Gastroesophageal sphincter (tissue), 4 donors: Measurements from ENCODE around the gene RFLNA. TPM values are rescaled to one million over a fixed set of nuclear protein-coding genes. Genes with fewer than 3 reads are reported as not detected.

Source experiments
- ATAC-seq: fragments of 150-250 bp; one replicate; pipeline ENCODE4 v1.9.1; 2016; ENCODE audit warnings: mild to moderate bottlenecking, moderate library complexity
- H3K27ac ChIP-seq, 4 donors: fragments of 200-600 bp; sonication (generic) in 3 of 4; 1 replicate in 3 of 4; 2 replicates in 1 of 4; pipeline ENCODE4 v1.5.1; 2016 to 2019
- H3K27me3 ChIP-seq: fragments of 200-600 bp; sonication (generic); one replicate; pipeline ENCODE4 v1.5.1; 2019
- H3K36me3 ChIP-seq, 2 donors: fragments of 200-600 bp; sonication (generic); one replicate each; pipeline ENCODE4 v1.5.1; 2019; ENCODE audit warnings: control low read depth in 1 of 2
- H3K4me1 ChIP-seq, 3 donors: fragments of 200-600 bp; sonication (generic); 1 replicate in 2 of 3; 2 replicates in 1 of 3; pipeline ENCODE4 v1.5.1; 2016 to 2019; ENCODE audit warnings: control low read depth in 2 of 3
- H3K4me3 ChIP-seq, 2 donors: fragments of 200-600 bp; sonication (generic); one replicate each; pipeline ENCODE4 v1.5.1; 2019; ENCODE audit warnings: mild to moderate bottlenecking in 1 of 2, moderate library complexity in 1 of 2
- H3K9me3 ChIP-seq, 3 donors: fragments of 200-600 bp; sonication (generic); one replicate each; pipeline ENCODE4 v1.5.1; 2017 to 2019; ENCODE audit warnings: control low read depth in 2 of 3
- CTCF ChIP-seq, 4 experiments: fragments of 200-600 bp in 2 of 4; fragments of 450-650 bp in 2 of 4; sonication (generic) in 1 of 4; IDR thresholded peaks; one replicate each; pipeline ENCODE4 v1.5.1; 2017 to 2019; ENCODE audit warnings: antibody characterized with exemption in 4 of 4, mild to moderate bottlenecking in 2 of 4, moderate library complexity in 2 of 4
- EP300 ChIP-seq: sonication (generic); formaldehyde crosslinking; IDR thresholded peaks from one replicate; pipeline ENCODE4 v1.6.1; 2017; ENCODE audit warnings: antibody characterized with exemption, mild to moderate bottlenecking
- POLR2A ChIP-seq, 2 donors: fragments of 450-650 bp; IDR thresholded peaks; one replicate each; pipeline ENCODE4 v1.6.1; 2017; ENCODE audit warnings: antibody characterized with exemption in 2 of 2, mild to moderate bottlenecking in 2 of 2, moderate library complexity in 1 of 2
- POLR2AphosphoS5 ChIP-seq: sonication (generic); formaldehyde crosslinking; IDR thresholded peaks from one replicate; pipeline ENCODE4 v1.6.1; 2017; ENCODE audit warnings: antibody characterized with exemption
- WGBS, 2 donors: methylation state at CpG; one replicate each; pipeline ENCODE4 v1.1.5; 2018; ENCODE audit warnings: low coverage in 1 of 2; 5-methylcytosine and 5-hydroxymethylcytosine counted together
- total RNA-seq, 4 donors: library from RNA; depleted of rRNA; stranded (reverse); fragments of >200 nt; gene quantifications; one replicate each; pipeline ENCODE4 v1.1.0, GENCODE V29; 2016

RFLNA gene
- total RNA-seq, 4 donors from 2014 or later: 0.39 to 1.2 (median 0.54) TPM; not detected in 1

DNA sequence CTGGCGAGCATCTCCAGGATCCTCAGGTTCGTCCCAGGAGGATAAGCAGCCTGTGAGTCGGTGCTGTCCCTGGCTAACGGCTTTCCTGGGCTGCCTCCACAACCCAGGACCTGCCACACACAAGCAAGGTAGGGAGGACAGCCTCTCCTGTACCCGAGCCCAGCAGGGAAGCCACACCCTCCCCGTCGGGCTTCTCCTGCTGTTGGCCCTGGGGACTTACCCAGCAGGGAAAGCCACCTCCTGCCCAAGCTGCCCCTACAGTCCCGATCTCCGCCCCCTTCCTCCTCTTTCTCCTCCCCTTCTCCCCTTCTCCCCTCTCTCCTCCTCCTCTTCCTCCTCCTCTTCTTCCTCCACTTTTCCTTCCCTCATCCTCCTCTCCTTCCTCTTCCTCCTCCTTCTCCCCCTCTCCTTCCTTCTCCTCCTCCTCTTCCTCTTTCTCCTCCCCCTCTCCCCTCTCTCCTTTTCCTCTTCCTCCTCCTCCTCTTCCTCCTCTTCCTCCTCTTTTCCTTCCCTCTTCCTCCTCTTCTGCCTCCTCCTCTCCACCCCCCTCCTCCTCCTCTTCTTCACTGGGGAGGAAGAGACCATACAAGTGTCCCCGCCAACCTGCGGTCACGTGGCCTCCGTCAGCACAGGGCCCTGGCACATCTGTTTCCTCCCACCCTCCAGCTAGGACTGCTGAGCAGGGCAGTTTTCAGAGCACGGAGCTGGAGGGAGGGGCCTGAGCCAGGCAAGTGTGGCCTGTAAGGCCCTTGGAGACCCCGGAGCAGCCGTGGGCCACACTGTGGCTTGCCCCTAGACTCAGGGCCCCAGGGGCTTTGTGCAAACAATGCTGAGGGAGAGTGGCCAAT, 17.3 kb upstream of the RFLNA start:
- Histone ChIP-seq H3K4me1 (peaks cover 0 to 8% (median 0%) of the 10 kb centered on the region in 3 donors), H3K4me3 (no peak overlapping the region), H3K27me3 (peaks cover 33% of the 10 kb centered on the region), H3K9me3 (peaks cover 0 to 5% (median 0%) of the 10 kb centered on the region in 3 donors), H3K36me3 (no peaks in the 10 kb centered on the region), H3K27ac (no peak overlapping the region)
- WGBS, 2 donors: 50 to 57% methylated on average over 2 to 13 of the region's 16 CpGs
- TF ChIP-seq EP300 (no peak), POLR2A (IDR thresholded peaks at IDR 0.05) (no peak), POLR2AphosphoS5 (no peak), CTCF (IDR thresholded peaks at IDR 0.05) (no peak)
- no peak for ATAC-seq

GRCh38 chr12:124278389-124279101, 16.3 kb upstream of the RFLNA start:
- H3K9me3 ChIP-seq: peaks cover 0 to 5% (median 0%) of the 10 kb centered on the region in 3 donors
- no peak overlapping the region for H3K27ac ChIP-seq
- H3K4me1 ChIP-seq: peaks cover 0 to 8% (median 0%) of the 10 kb centered on the region in 3 donors
- peaks cover 33% of the 10 kb centered on the region for H3K27me3 ChIP-seq
- no peak overlapping the region for H3K4me3 ChIP-seq
- WGBS, 2 donors: 66 to 76% methylated on average over 3 to 6 of the region's 20 CpGs
- ATAC-seq: no peak
- H3K36me3 ChIP-seq: no peaks in the 10 kb centered on the region
- TF ChIP-seq POLR2A (IDR thresholded peaks at IDR 0.05) (no peak), EP300 (no peak), POLR2AphosphoS5 (no peak), CTCF (IDR thresholded peaks at IDR 0.05) (no peak)

DNA sequence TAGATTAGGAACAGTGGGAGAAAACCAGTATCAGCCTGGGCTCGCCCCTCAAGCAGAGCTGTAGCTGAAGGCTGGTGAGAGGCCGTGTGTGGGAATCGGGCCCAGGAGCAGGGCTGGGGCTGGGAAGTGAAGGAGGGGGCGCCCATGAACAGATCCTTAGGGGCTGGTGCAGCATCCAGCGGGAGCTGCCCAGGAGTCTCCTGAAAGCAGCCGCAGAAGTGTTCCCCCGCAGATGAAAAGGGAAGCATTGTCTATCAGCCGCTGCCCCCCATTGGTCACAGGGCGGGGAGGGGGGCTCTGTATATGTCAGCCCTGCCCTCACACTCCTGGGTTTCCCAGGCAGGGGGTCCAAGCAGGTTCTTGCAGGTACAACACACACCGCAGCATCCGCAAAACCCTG, 15.6 kb upstream of the RFLNA start:
- Histone ChIP-seq H3K27ac (no peak overlapping the region), H3K27me3 (peaks cover 33% of the 10 kb centered on the region), H3K4me3 (no peak overlapping the region), H3K4me1 (peaks cover 0 to 8% (median 0%) of the 10 kb centered on the region in 3 donors), H3K36me3 (no peaks in the 10 kb centered on the region), H3K9me3 (peaks cover 0 to 8% (median 0%) of the 10 kb centered on the region in 3 donors)
- WGBS, 2 donors: 60% methylated on average over 3 of the region's 11 CpGs; no CpG with 5 or more reads in 1 of the 2 donors
- no peak for ATAC-seq
- TF ChIP-seq CTCF (IDR thresholded peaks at IDR 0.05) (no peak), POLR2AphosphoS5 (no peak), EP300 (no peak), POLR2A (IDR thresholded peaks at IDR 0.05) (no peak)

DNA sequence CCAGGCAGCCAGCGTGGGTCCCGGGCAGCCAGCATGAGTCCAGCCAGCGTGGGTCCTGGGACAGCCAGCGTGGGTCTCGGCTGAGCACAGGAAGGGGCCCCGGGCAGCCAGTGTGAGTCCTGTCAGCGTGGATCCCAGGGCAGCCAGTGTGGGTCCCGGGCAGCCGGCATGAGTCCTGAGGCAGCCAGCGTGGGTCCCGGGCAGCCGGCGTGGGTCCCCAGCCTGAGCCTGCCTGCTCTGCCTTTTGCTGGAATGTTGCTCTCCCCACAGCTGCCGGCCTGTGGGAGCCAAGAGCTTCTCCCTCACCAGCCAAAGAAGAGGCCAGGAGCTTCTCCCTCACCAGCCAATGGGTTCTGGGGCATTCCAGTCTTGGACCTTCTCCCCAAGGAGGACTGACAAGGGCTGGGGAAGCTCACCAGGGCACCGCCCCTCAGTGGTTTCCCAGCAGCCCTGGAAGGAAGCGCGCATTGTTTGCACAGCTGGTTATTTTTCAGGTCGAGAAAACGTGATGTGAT, 15.0 kb upstream of the RFLNA start:
- 80% methylated on average over 3 of the region's 19 CpGs; no CpG with 5 or more reads in 1 of the 2 donors for WGBS, 2 donors
- peaks cover 0 to 14% (median 0%) of the 10 kb centered on the region in 3 donors for H3K9me3 ChIP-seq
- H3K27ac ChIP-seq: no peak overlapping the region
- TF ChIP-seq CTCF (IDR thresholded peaks at IDR 0.05): no peak
- no peak for TF ChIP-seq EP300
- TF ChIP-seq POLR2A (IDR thresholded peaks at IDR 0.05): no peak
- TF ChIP-seq POLR2AphosphoS5: no peak
- no peak overlapping the region for H3K4me3 ChIP-seq
- peaks cover 33% of the 10 kb centered on the region for H3K27me3 ChIP-seq
- H3K36me3 ChIP-seq: no peaks in the 10 kb centered on the region
- H3K4me1 ChIP-seq: peaks cover 0 to 8% (median 0%) of the 10 kb centered on the region in 3 donors
- ATAC-seq: no peak
